MCF 10A (cell line): ENCODE data around the gene PSMC6. TPM values are rescaled to one million over a fixed set of nuclear protein-coding genes. Genes with fewer than 3 reads are reported as not detected.

Source experiments
- BruUV-seq: library from RNA; stranded (reverse); fragments of 400-500 nt; replicated peaks from 2 replicates; lab custom pipeline; 2021; lab: Mats Ljungman, UMichigan
- CTCF ChIA-PET: fragments of 300-600 bp; sonication (Branson Sonifier 250); formaldehyde crosslinking; extraction: SDS; loops from one replicate; lab custom pipeline; 2021; ENCODE audit warnings: antibody characterized with exemption, inconsistent platforms; lab: Yijun Ruan, JAX
- POLR2A ChIA-PET: fragments of 300-600, 350-650 bp; sonication (Branson Sonifier 250); formaldehyde crosslinking; extraction: SDS; loops from one replicate; lab custom pipeline; 2020; ENCODE audit warnings: antibody characterized with exemption, inconsistent platforms; lab: Yijun Ruan, JAX
- DNase-seq: peaks from one replicate; pipeline ENCODE4 v3.0.0-alpha.2; 2018; ENCODE audit not compliant: unreplicated experiment
- H3K27ac Mint-ChIP-seq: one replicate; pipeline ENCODE4 v1.8.0; 2022; ENCODE audit warnings: mild to moderate bottlenecking, low read depth, mixed read lengths; ENCODE audit not compliant: unreplicated experiment
- H3K27me3 Mint-ChIP-seq: one replicate; pipeline ENCODE4 v1.8.0; 2022; ENCODE audit warnings: mixed read lengths; ENCODE audit not compliant: insufficient read depth, unreplicated experiment
- H3K36me3 Mint-ChIP-seq: one replicate; pipeline ENCODE4 v1.8.0; 2022; ENCODE audit warnings: mild to moderate bottlenecking, moderate library complexity, mixed read lengths; ENCODE audit not compliant: insufficient read depth, unreplicated experiment
- H3K4me1 Mint-ChIP-seq: one replicate; pipeline ENCODE4 v1.8.0; 2022; ENCODE audit warnings: mixed read lengths; ENCODE audit not compliant: insufficient read depth, unreplicated experiment
- H3K4me3 Mint-ChIP-seq: one replicate; pipeline ENCODE4 v1.8.0; 2022; ENCODE audit warnings: mild to moderate bottlenecking, moderate library complexity, mixed read lengths; ENCODE audit not compliant: unreplicated experiment
- H3K9me3 Mint-ChIP-seq: one replicate; pipeline ENCODE4 v1.8.0; 2022; ENCODE audit warnings: mixed read lengths; ENCODE audit not compliant: unreplicated experiment
- intact Hi-C: fragments of 100-400 bp; cut with micrococcal nuclease; formaldehyde crosslinking; loops from 2 replicates; pipeline ENCODE4 v1.14.1; 2022
- total RNA-seq: library from RNA; stranded (reverse); gene quantifications from 2 replicates; pipeline ENCODE4 v1.2.3, GENCODE V29; 2022
- TF ChIP-seq, protein P1 (sequence below): fragments of 200-600 bp; IDR thresholded peaks from one replicate; pipeline ENCODE4 v1.8.0; 2022; ENCODE audit warnings: antibody characterized with exemption, mild to moderate bottlenecking; ENCODE audit not compliant: unreplicated experiment

The PSMC6 gene
- total RNA-seq, 1 experiment from 2014 or later, result 90.0 TPM

- ChIA-PET POLR2A (no interaction called here), CTCF (interaction anchor here (0.6 to 0.9 kb wide), 2 partner anchors 10 kb away, joined by 3 to 4 read pairs; no protein-coding TSS in a partner anchor)
- intact Hi-C loops, result no loop called here
- Mint-ChIP-seq H3K9me3 (no peaks in the 10 kb centered on the region), H3K27me3 (no peaks in the 10 kb centered on the region), H3K27ac (no peak overlapping the region), H3K36me3 (peaks cover 59% of the 10 kb centered on the region), H3K4me1 (no peaks in the 10 kb centered on the region), H3K4me3 (no peak overlapping the region)
- no peak for DNase-seq
- no TSS peak for BruUV-seq
- TF ChIP-seq, protein P1, sequence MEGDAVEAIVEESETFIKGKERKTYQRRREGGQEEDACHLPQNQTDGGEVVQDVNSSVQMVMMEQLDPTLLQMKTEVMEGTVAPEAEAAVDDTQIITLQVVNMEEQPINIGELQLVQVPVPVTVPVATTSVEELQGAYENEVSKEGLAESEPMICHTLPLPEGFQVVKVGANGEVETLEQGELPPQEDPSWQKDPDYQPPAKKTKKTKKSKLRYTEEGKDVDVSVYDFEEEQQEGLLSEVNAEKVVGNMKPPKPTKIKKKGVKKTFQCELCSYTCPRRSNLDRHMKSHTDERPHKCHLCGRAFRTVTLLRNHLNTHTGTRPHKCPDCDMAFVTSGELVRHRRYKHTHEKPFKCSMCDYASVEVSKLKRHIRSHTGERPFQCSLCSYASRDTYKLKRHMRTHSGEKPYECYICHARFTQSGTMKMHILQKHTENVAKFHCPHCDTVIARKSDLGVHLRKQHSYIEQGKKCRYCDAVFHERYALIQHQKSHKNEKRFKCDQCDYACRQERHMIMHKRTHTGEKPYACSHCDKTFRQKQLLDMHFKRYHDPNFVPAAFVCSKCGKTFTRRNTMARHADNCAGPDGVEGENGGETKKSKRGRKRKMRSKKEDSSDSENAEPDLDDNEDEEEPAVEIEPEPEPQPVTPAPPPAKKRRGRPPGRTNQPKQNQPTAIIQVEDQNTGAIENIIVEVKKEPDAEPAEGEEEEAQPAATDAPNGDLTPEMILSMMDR, result no peak
Measured at GRCh38 chr14:52661314-52661713, 45.7 kb upstream of the PSMC6 start.

DNA sequence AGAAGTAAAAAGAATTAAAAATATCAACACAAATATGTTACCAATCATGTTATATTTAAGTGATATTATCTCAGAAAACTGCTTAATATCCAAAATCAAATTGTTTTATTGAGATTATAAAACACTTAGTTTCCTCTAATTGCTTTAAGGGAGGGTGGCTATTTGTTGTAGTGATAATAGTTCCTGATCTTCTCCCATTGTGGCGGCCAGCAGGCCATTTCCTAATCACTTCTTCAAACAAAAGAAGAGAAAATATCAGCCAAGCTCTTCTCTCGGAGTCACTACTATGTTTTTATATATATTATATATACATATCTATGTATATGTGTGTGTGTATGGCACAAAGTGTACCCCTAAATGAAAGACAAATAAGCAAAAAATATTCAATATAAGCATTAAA lies 43.1 kb upstream of the PSMC6 start:
- Mint-ChIP-seq H3K27me3 (no peaks in the 10 kb centered on the region), H3K9me3 (no peaks in the 10 kb centered on the region), H3K36me3 (peaks cover 54% of the 10 kb centered on the region), H3K27ac (no peak overlapping the region), H3K4me1 (no peaks in the 10 kb centered on the region), H3K4me3 (no peak overlapping the region)
- POLR2A ChIA-PET, result no interaction called here
- CTCF ChIA-PET, result no interaction called here
- TF ChIP-seq, protein P1, result no peak
- DNase-seq, result no peak
- no TSS peak for BruUV-seq
- intact Hi-C loops, result no loop called here

GRCh38 chr14:52678591-52678990 lies 28.4 kb upstream of the PSMC6 start:
- intact Hi-C loops, result no loop called here
- no peaks in the 10 kb centered on the region for H3K9me3 Mint-ChIP-seq
- H3K36me3 Mint-ChIP-seq, result peaks cover 58% of the 10 kb centered on the region
- H3K27me3 Mint-ChIP-seq, result no peaks in the 10 kb centered on the region
- no peak overlapping the region for H3K4me3 Mint-ChIP-seq
- peak; percentile 32 for DNase-seq
- ChIA-PET POLR2A (interaction anchor here (0.6 to 1.2 kb wide), 2 partner anchors 13 to 109 kb away, joined by 3 read pairs; no protein-coding TSS in a partner anchor), CTCF (interaction anchor here (1.5 kb wide), 1 partner anchor 13 kb away, joined by 3 read pairs; no protein-coding TSS in a partner anchor)
- no TSS peak for BruUV-seq
- H3K27ac Mint-ChIP-seq, result peak overlapping the region; percentile 2
- TF ChIP-seq, protein P1, result peak; percentile 39
- H3K4me1 Mint-ChIP-seq, result no peaks in the 10 kb centered on the region

GRCh38 chr14:52683985-52684520 lies 22.9 kb upstream of the PSMC6 start:
- ChIA-PET POLR2A (interaction anchor here (0.6 to 3.7 kb wide), 6 partner anchors 8 to 132 kb away, joined by 3 to 22 read pairs (median 3); partner anchors contain the start of genes ERO1A, GPR137C and TXNDC16), CTCF (interaction anchor here (0.6 to 0.8 kb wide), 2 partner anchors 31 to 555 kb away, joined by 3 read pairs; no protein-coding TSS in a partner anchor)
- intact Hi-C loops, result no loop called here
- Mint-ChIP-seq H3K9me3 (no peaks in the 10 kb centered on the region), H3K27ac (no peak overlapping the region), H3K4me1 (peaks cover 12% of the 10 kb centered on the region), H3K4me3 (no peak overlapping the region), H3K27me3 (no peaks in the 10 kb centered on the region), H3K36me3 (peaks cover 13% of the 10 kb centered on the region)
- TF ChIP-seq, protein P1, result no peak
- DNase-seq, result no peak
- no TSS peak for BruUV-seq
